Activated T-cell treated with anti-CD3 and anti-CD28 coated beads, Interleukin-2, amount 50 U/mL, for 72 hours (primary cell): ENCODE data around the gene S100A5. TPM values are rescaled to one million over a fixed set of nuclear protein-coding genes. Genes with fewer than 3 reads are reported as not detected.

Experiments
- ATAC-seq, 2 donors: fragments of 150-1000 bp; cut with Tn5 transposase; replicated peaks in 1 of 2; 2 replicates each; pipeline ENCODE4 v1.10.0; 2021; ENCODE audit warnings: moderate library complexity in 2 of 2, mild to moderate bottlenecking in 1 of 2
- DNase-seq, 2 donors: peaks; one replicate each; pipeline ENCODE4 v3.0.0; 2021 to 2022; ENCODE audit warnings: mixed read lengths in 1 of 2
- H3K27ac Mint-ChIP-seq: one replicate; pipeline ENCODE4 v1.8.0; 2022; ENCODE audit warnings: mild to moderate bottlenecking, moderate library complexity, mixed read lengths
- H3K27me3 Mint-ChIP-seq: one replicate; pipeline ENCODE4 v1.8.0; 2022; ENCODE audit warnings: low read depth, mixed read lengths
- H3K36me3 Mint-ChIP-seq, 2 donors: one replicate each; pipeline ENCODE4 v1.8.0; 2022; ENCODE audit warnings: mixed read lengths in 2 of 2, mild to moderate bottlenecking in 1 of 2; ENCODE audit not compliant: insufficient read depth in 2 of 2
- H3K4me1 Mint-ChIP-seq: one replicate; pipeline ENCODE4 v1.8.0; 2022; ENCODE audit warnings: low read depth, mixed read lengths
- H3K4me3 Mint-ChIP-seq, 2 donors: one replicate each; pipeline ENCODE4 v1.8.0; 2022; ENCODE audit warnings: mild to moderate bottlenecking in 2 of 2, mixed read lengths in 2 of 2, moderate library complexity in 2 of 2
- H3K9me3 Mint-ChIP-seq, 2 donors: one replicate each; pipeline ENCODE4 v1.8.0; 2022; ENCODE audit warnings: mixed read lengths in 2 of 2
- total RNA-seq, 2 donors: library from RNA; stranded (reverse); gene quantifications; one replicate each; pipeline ENCODE4 v1.2.3, GENCODE V29; 2022

The S100A5 gene
- total RNA-seq, 2 donors from 2014 or later: 2.8 to 4.4 TPM

- no peak for DNase-seq
- peaks cover 4 to 7% of the 10 kb centered on the region in 2 donors for H3K36me3 Mint-ChIP-seq
- no peak for ATAC-seq
- H3K27ac Mint-ChIP-seq: peak overlapping the region; percentile 44
- H3K4me1 Mint-ChIP-seq: peaks cover 82% of the 10 kb centered on the region
- H3K9me3 Mint-ChIP-seq: no peaks in the 10 kb centered on the region
- peak overlapping the region; percentile 71 to 91 for H3K4me3 Mint-ChIP-seq
- no peaks in the 10 kb centered on the region for H3K27me3 Mint-ChIP-seq
Observed at GRCh38 chr1:153541641-153542590, 1.2 kb upstream of the S100A5 start.

GRCh38 chr1:153539395-153540093, 1.2 kb downstream of the S100A5 start:
- DNase-seq (no peak), ATAC-seq (no peak)
- Mint-ChIP-seq H3K36me3 (peaks cover 8 to 9% of the 10 kb centered on the region in 2 donors), H3K27ac (peak overlapping the region; percentile 19), H3K27me3 (no peaks in the 10 kb centered on the region), H3K4me3 (peak overlapping the region; percentile 59 to 71), H3K4me1 (peaks cover 76% of the 10 kb centered on the region), H3K9me3 (no peaks in the 10 kb centered on the region)

GRCh38 chr1:153538315-153538821, 2.4 kb downstream of the S100A5 start:
- no peak for ATAC-seq
- H3K36me3 Mint-ChIP-seq: peaks cover 4 to 9% of the 10 kb centered on the region in 2 donors
- no peaks in the 10 kb centered on the region for H3K9me3 Mint-ChIP-seq
- H3K27me3 Mint-ChIP-seq: no peaks in the 10 kb centered on the region
- H3K27ac Mint-ChIP-seq: no peak overlapping the region
- DNase-seq: no peak
- H3K4me3 Mint-ChIP-seq: no peak overlapping the region
- H3K4me1 Mint-ChIP-seq: peaks cover 76% of the 10 kb centered on the region

- H3K36me3 Mint-ChIP-seq: peaks cover 4 to 5% of the 10 kb centered on the region in 2 donors
- ATAC-seq: no peak
- H3K4me3 Mint-ChIP-seq: peak overlapping the region in 1 of 2 donors; percentile 86
- DNase-seq: no peak
- no peaks in the 10 kb centered on the region for H3K9me3 Mint-ChIP-seq
- peaks cover 76% of the 10 kb centered on the region for H3K4me1 Mint-ChIP-seq
- H3K27me3 Mint-ChIP-seq: no peaks in the 10 kb centered on the region
- no peak overlapping the region for H3K27ac Mint-ChIP-seq
Observed at GRCh38 chr1:153537376-153537730, 3.4 kb downstream of the S100A5 start.

- DNase-seq (no peak), ATAC-seq (no peak)
- H3K4me1 Mint-ChIP-seq: peaks cover 76% of the 10 kb centered on the region
- peaks cover 4 to 5% of the 10 kb centered on the region in 2 donors for H3K36me3 Mint-ChIP-seq
- peak overlapping the region; percentile 97 for H3K27ac Mint-ChIP-seq
- H3K9me3 Mint-ChIP-seq: no peaks in the 10 kb centered on the region
- no peaks in the 10 kb centered on the region for H3K27me3 Mint-ChIP-seq
- peak overlapping the region; percentile 86 to 96 for H3K4me3 Mint-ChIP-seq
Observed at GRCh38 chr1:153536671-153537375, 3.9 kb downstream of the S100A5 start.

- DNase-seq (peak; percentile 85 to 86), ATAC-seq (peak; percentile 74 to 78)
- H3K4me1 Mint-ChIP-seq: peaks cover 76% of the 10 kb centered on the region
- peak overlapping the region; percentile 97 for H3K27ac Mint-ChIP-seq
- H3K9me3 Mint-ChIP-seq: no peaks in the 10 kb centered on the region
- no peaks in the 10 kb centered on the region for H3K27me3 Mint-ChIP-seq
- peak overlapping the region; percentile 86 to 96 for H3K4me3 Mint-ChIP-seq
- H3K36me3 Mint-ChIP-seq: peaks cover 4 to 5% of the 10 kb centered on the region in 2 donors
Observed at GRCh38 chr1:153536012-153536670, 4.6 kb downstream of the S100A5 start.

- Mint-ChIP-seq H3K4me3 (peak within 1 kb of the TSS; percentile 95 to 96), H3K4me1 (peaks cover 76% of the 10 kb centered on the region), H3K27ac (peak within 1 kb of the TSS; percentile 97), H3K9me3 (no peaks in the 10 kb centered on the region), H3K36me3 (peaks cover 4 to 5% of the 10 kb centered on the region in 2 donors), H3K27me3 (no peaks in the 10 kb centered on the region)
- peak; percentile 46 to 58 for DNase-seq
- ATAC-seq: peak; percentile 29 to 50
Observed at GRCh38 chr1:153535242-153536011, 5.3 kb downstream of the S100A5 start, which contains the start of gene S100A6. Gene S100A6 (minus strand): TSS chr1:153535991. CDS start chr1:153535339, 652 bp downstream.

- H3K4me3 Mint-ChIP-seq: peak overlapping the region; percentile 86 to 95
- no peak for ATAC-seq
- H3K27me3 Mint-ChIP-seq: no peaks in the 10 kb centered on the region
- peaks cover 4 to 5% of the 10 kb centered on the region in 2 donors for H3K36me3 Mint-ChIP-seq
- H3K27ac Mint-ChIP-seq: peak overlapping the region; percentile 94
- H3K4me1 Mint-ChIP-seq: peaks cover 73% of the 10 kb centered on the region
- no peak for DNase-seq
- H3K9me3 Mint-ChIP-seq: no peaks in the 10 kb centered on the region
Observed at GRCh38 chr1:153534925-153535241, 5.9 kb downstream of the S100A5 start.

GRCh38 chr1:153534226-153534924, 6.4 kb downstream of the S100A5 start:
- DNase-seq (no peak), ATAC-seq (no peak)
- Mint-ChIP-seq H3K4me1 (peaks cover 68% of the 10 kb centered on the region), H3K27me3 (no peaks in the 10 kb centered on the region), H3K9me3 (no peaks in the 10 kb centered on the region), H3K27ac (peak overlapping the region; percentile 94), H3K4me3 (peak overlapping the region; percentile 86 to 95), H3K36me3 (peaks cover 4 to 5% of the 10 kb centered on the region in 2 donors)

GRCh38 chr1:153533689-153534201, 7.0 kb downstream of the S100A5 start:
- ATAC-seq: no peak
- DNase-seq: no peak
- H3K27ac Mint-ChIP-seq: peak overlapping the region; percentile 94
- H3K36me3 Mint-ChIP-seq: peaks cover 4 to 5% of the 10 kb centered on the region in 2 donors
- no peaks in the 10 kb centered on the region for H3K9me3 Mint-ChIP-seq
- peak overlapping the region; percentile 86 to 95 for H3K4me3 Mint-ChIP-seq
- no peaks in the 10 kb centered on the region for H3K27me3 Mint-ChIP-seq
- peaks cover 67% of the 10 kb centered on the region for H3K4me1 Mint-ChIP-seq
